Pancreas (tissue), 10 donors: ENCODE measurements around the gene SPOPL. TPM values are rescaled to one million over a fixed set of nuclear protein-coding genes. Genes with fewer than 3 reads are reported as not detected.

Experiments
- ATAC-seq, 4 donors: fragments of 200-7000 bp; cut with Tn5 transposase; one replicate each; pipeline versions ENCODE4 v1.8.0 to v1.9.1; 2020; ENCODE audit warnings: mild to moderate bottlenecking in 4 of 4, moderate library complexity in 4 of 4
- DNase-seq, 6 donors: peaks; one replicate each; pipeline ENCODE4 v3.0.0-alpha.2; 2020
- FAIRE-seq: peaks from 2 replicates; lab custom pipeline; 2012; peaks lifted over from hg19 to GRCh38; lab: Jason Lieb, UNC
- H3K27ac ChIP-seq, 4 donors: fragments of 200-600 bp; sonication (generic); 1 replicate in 3 of 4; 2 replicates in 1 of 4; pipeline versions ENCODE4 v1.5.0 to v1.8.0; 2020
- H3K27me3 ChIP-seq, 4 donors: fragments of 200-600 bp; one replicate each; pipeline ENCODE4 v1.8.0; 2021
- H3K36me3 ChIP-seq, 3 donors: fragments of 200-600 bp; sonication (generic) in 1 of 3; one replicate each; pipeline versions ENCODE4 v1.5.0 to v1.8.0; 2020 to 2021
- H3K4me1 ChIP-seq, 3 donors: fragments of 200-600 bp; one replicate each; pipeline ENCODE4 v1.8.0; 2021
- H3K4me3 ChIP-seq, 4 donors: fragments of 200-600 bp; sonication (generic) in 2 of 4; one replicate each; pipeline versions ENCODE4 v1.5.0 to v1.8.0; 2020 to 2021
- H3K9me3 ChIP-seq, 4 donors: fragments of 200-600 bp; one replicate each; pipeline ENCODE4 v1.8.0; 2021
- CTCF ChIP-seq, 4 donors: fragments of 200-600 bp; sonication (generic) in 3 of 4; IDR thresholded peaks; one replicate each; pipeline versions ENCODE4 v1.5.0 to v1.8.0; 2021; ENCODE audit warnings: antibody characterized with exemption in 4 of 4
- WGBS, 2 donors: extraction: QIAGEN DNeasy Blood & Tissue Kit; methylation state at CpG; one replicate each; pipeline ENCODE4 v1.1.7; 2013; 5-methylcytosine and 5-hydroxymethylcytosine counted together
- intact Hi-C, 3 donors: fragments of 100-400 bp; cut with DNase I; formaldehyde crosslinking; loops; one replicate each; pipeline versions ENCODE4 v1.11.1 to v1.14.2; 2022
- polyA plus RNA-seq, 2 donors: library from polyadenylated mRNA; stranded (reverse); fragments of 200-250 nt; gene quantifications; one replicate each; pipeline ENCODE4 v1.2.3, GENCODE V29; 2013
- total RNA-seq, 6 donors: library from RNA; stranded (reverse); fragmentation: NEBNext Ultra II Directional in 4 of 6; extraction: Animal tissue kit (Norgen Biotek cat#: 25700) in 4 of 6; gene quantifications; one replicate each; pipeline versions ENCODE4 v1.2.1 to v1.2.4, GENCODE V29; 2021 to 2023
- donor health status: healthy with polysubstance abuse.
- donor health status: DM: no; HTN: no; CAD: no; lungs with moderate emphysema.
- donor health status: DM: no; HTN: no; CAD: no.
- donor health status: control.
- donor health status: control.
- donor health status: Bipolar disorder and iron deficiency.
- donor health status: DM: yes; HTN: yes; CAD: no.
- donor health status: DM: no; HTN: no; CAD: no.
- donor health status: DM: no; HTN: no; CAD: no.
- donor health status: DM: yes; HTN: yes; CAD: no.

The SPOPL gene
- total and polyA plus RNA-seq, 8 donors, result 2.5 to 18.5 (median 9.6) TPM

GRCh38 chr2:138510319-138510718, 8.7 kb downstream of the SPOPL start:
- Histone ChIP-seq H3K27ac (no peak overlapping the region), H3K27me3 (no peaks in the 10 kb centered on the region), H3K4me1 (peaks cover 0 to 15% (median 13%) of the 10 kb centered on the region in 3 donors), H3K9me3 (no peaks in the 10 kb centered on the region), H3K4me3 (no peak overlapping the region), H3K36me3 (no peaks in the 10 kb centered on the region)
- DNase-seq (no peak), ATAC-seq (no peak), FAIRE-seq (no peak)
- no peak for TF ChIP-seq CTCF (IDR thresholded peaks at IDR 0.05)
- intact Hi-C loops, result no loop called here
- WGBS, 2 donors, result 96 to 99% methylated on average over 3 of the region's 3 CpGs

- no peak for ATAC-seq
- WGBS, 2 donors, result 84 to 90% methylated on average over 1 of the region's 1 CpG
- no peak for TF ChIP-seq CTCF (IDR thresholded peaks at IDR 0.05)
- Histone ChIP-seq H3K4me1 (peaks cover 0 to 16% (median 8%) of the 10 kb centered on the region in 3 donors), H3K36me3 (no peaks in the 10 kb centered on the region), H3K9me3 (no peaks in the 10 kb centered on the region), H3K27ac (no peak overlapping the region), H3K27me3 (no peaks in the 10 kb centered on the region), H3K4me3 (no peak overlapping the region)
- no peak for FAIRE-seq
- intact Hi-C loops, result no loop called here
- no peak for DNase-seq
Observed at GRCh38 chr2:138512672-138513071, 11.1 kb downstream of the SPOPL start.

GRCh38 chr2:138514173-138514572, 12.6 kb downstream of the SPOPL start:
- intact Hi-C loops, result no loop called here
- ATAC-seq (no peak), FAIRE-seq (no peak), DNase-seq (no peak)
- Histone ChIP-seq H3K27ac (no peak overlapping the region), H3K4me1 (peaks cover 0 to 16% (median 14%) of the 10 kb centered on the region in 3 donors), H3K9me3 (no peaks in the 10 kb centered on the region), H3K36me3 (no peaks in the 10 kb centered on the region), H3K27me3 (no peaks in the 10 kb centered on the region), H3K4me3 (no peak overlapping the region)
- TF ChIP-seq CTCF (IDR thresholded peaks at IDR 0.05), result no peak
- WGBS, 2 donors, result 78 to 80% methylated on average over 3 of the region's 3 CpGs

GRCh38 chr2:138515092-138515491, 13.5 kb downstream of the SPOPL start:
- TF ChIP-seq CTCF (IDR thresholded peaks at IDR 0.05), result no peak
- WGBS, 2 donors, result 82 to 83% methylated on average over 3 of the region's 3 CpGs
- DNase-seq, result no peak
- Histone ChIP-seq H3K4me1 (peaks cover 0 to 19% (median 16%) of the 10 kb centered on the region in 3 donors), H3K4me3 (no peak overlapping the region), H3K27ac (no peak overlapping the region), H3K27me3 (no peaks in the 10 kb centered on the region), H3K9me3 (no peaks in the 10 kb centered on the region), H3K36me3 (no peaks in the 10 kb centered on the region)
- no peak for FAIRE-seq
- intact Hi-C loops, result no loop called here
- ATAC-seq, result peak in 2 of 4 donors; percentile 22 to 59

GRCh38 chr2:138516030-138516704, 14.6 kb downstream of the SPOPL start:
- Histone ChIP-seq H3K4me1 (peaks cover 0 to 19% (median 16%) of the 10 kb centered on the region in 3 donors), H3K4me3 (no peak overlapping the region)

More at GRCh38 chr2:138516030-138516704, 14.6 kb downstream of the SPOPL start:
- no peak for FAIRE-seq
- Histone ChIP-seq H3K27me3 (no peaks in the 10 kb centered on the region), H3K9me3 (no peaks in the 10 kb centered on the region), H3K27ac (no peak overlapping the region), H3K36me3 (no peaks in the 10 kb centered on the region)
- DNase-seq, result no peak
- peak; percentile 50 to 79 (median 61) for ATAC-seq
- 82 to 90% methylated on average over 3 of the region's 3 CpGs for WGBS, 2 donors
- TF ChIP-seq CTCF (IDR thresholded peaks at IDR 0.05), result no peak
- intact Hi-C loops, result no loop called here
